ENCODE results near the gene TAS2R13.

GRCh38 chr12:10910380-10910779, 1.0 kb upstream of the TAS2R13 start:
- TF ChIP-seq, protein P1, sequence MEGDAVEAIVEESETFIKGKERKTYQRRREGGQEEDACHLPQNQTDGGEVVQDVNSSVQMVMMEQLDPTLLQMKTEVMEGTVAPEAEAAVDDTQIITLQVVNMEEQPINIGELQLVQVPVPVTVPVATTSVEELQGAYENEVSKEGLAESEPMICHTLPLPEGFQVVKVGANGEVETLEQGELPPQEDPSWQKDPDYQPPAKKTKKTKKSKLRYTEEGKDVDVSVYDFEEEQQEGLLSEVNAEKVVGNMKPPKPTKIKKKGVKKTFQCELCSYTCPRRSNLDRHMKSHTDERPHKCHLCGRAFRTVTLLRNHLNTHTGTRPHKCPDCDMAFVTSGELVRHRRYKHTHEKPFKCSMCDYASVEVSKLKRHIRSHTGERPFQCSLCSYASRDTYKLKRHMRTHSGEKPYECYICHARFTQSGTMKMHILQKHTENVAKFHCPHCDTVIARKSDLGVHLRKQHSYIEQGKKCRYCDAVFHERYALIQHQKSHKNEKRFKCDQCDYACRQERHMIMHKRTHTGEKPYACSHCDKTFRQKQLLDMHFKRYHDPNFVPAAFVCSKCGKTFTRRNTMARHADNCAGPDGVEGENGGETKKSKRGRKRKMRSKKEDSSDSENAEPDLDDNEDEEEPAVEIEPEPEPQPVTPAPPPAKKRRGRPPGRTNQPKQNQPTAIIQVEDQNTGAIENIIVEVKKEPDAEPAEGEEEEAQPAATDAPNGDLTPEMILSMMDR (IDR thresholded peaks at IDR 0.05): no peak
- TF ChIP-seq POLR2A (IDR thresholded peaks at IDR 0.05): no peak
